HFF-Myc (cell line): ENCODE data around the gene TDRD1.

Experiments
- DNase-seq: peaks from one replicate; pipeline ENCODE4 v3.0.0-alpha.2; 2011; ENCODE audit warnings: low read depth; ENCODE audit errors: extremely low read depth
- H3K4me3 ChIP-seq: replicated peaks from 2 replicates; pipeline ENCODE4 v1.5.1; 2011; ENCODE audit warnings: low read depth, mild to moderate bottlenecking, control low read depth, low read length
- CTCF ChIP-seq: IDR thresholded peaks from 2 replicates; pipeline ENCODE4 v1.5.1; 2012; ENCODE audit warnings: mild to moderate bottlenecking, low read depth, low read length, control low read depth; ENCODE audit errors: missing control alignments

TDRD1 gene

DNA sequence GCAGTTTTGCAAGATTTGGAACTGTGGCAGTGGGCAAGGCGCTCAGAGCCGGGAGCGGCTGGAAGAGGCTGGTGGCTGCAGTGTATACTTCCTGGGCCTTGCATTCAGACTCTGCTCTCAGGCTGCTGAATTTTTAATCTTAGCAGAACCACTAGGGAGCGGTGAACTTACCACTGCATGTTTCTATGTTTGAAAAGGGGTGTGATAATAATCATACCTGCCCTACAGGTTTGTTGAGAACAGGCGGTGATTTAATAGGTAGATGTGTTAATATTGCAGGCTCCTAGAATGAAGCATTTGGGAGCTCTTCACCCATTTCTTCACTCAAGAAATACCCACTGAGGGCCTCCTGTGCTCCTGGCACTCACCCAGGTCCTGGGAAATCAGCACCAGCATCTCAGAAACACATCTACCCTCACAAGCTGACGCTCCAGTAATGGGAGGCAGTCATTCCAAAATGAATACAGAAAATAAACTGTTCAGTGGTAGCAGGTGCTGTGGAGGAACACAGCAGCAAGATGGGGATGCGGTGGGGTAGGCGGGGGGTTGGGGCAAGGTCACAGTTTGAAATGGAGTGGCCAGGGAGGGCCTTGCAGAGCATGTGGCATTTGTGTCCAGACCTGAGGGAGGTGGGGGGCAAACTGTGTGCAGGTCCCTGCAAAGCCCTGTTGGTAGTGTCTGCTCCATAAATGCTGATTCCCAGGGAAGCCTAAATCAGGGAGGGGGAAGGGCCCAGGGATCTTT, 100.9 kb downstream of the TDRD1 start:
- DNase-seq: no peak
- TF ChIP-seq CTCF: no peak
- no peak overlapping the region for H3K4me3 ChIP-seq

GRCh38 chr10:114281006-114281405, 101.9 kb downstream of the TDRD1 start:
- H3K4me3 ChIP-seq: no peak overlapping the region
- DNase-seq: no peak
- TF ChIP-seq CTCF: no peak

GRCh38 chr10:114281461-114281860, 102.3 kb downstream of the TDRD1 start:
- DNase-seq: no peak
- no peak for TF ChIP-seq CTCF
- H3K4me3 ChIP-seq: no peak overlapping the region
